ENCODE data around the gene USP25. TPM values are rescaled to one million over a fixed set of nuclear protein-coding genes. Genes with fewer than 3 reads are reported as not detected.

The USP25 gene
- total RNA-seq, 4 donors from 2014 or later: 32.3 to 44.3 (median 33.4) TPM

GRCh38 chr21:15761507-15762100 is 31.8 kb downstream of the USP25 start:
- WGBS: 83% methylated on average over 7 of the region's 7 CpGs
- Histone ChIP-seq H3K9me3 (no peaks in the 10 kb centered on the region), H3K27me3 (no peaks in the 10 kb centered on the region), H3K4me3 (no peak overlapping the region), H3K27ac (no peak overlapping the region), H3K36me3 (no peaks in the 10 kb centered on the region), H3K4me1 (no peaks in the 10 kb centered on the region)
- TF ChIP-seq POLR2AphosphoS5 (IDR thresholded peaks at IDR 0.05) (no peak), EP300 (IDR thresholded peaks at IDR 0.05) (no peak), CTCF (IDR thresholded peaks at IDR 0.05) (no peak), POLR2A (IDR thresholded peaks at IDR 0.05) (no peak)
- no peak for DNase-seq (ENCODE audit: low spot score in 2 of 2)

- TF ChIP-seq POLR2AphosphoS5 (IDR thresholded peaks at IDR 0.05) (no peak), CTCF (IDR thresholded peaks at IDR 0.05) (no peak), POLR2A (IDR thresholded peaks at IDR 0.05) (no peak)
- Histone ChIP-seq H3K36me3 (no peaks in the 10 kb centered on the region), H3K4me3 (no peak overlapping the region), H3K27ac (no peak overlapping the region), H3K4me1 (peaks cover 3% of the 10 kb centered on the region), H3K27me3 (no peaks in the 10 kb centered on the region), H3K9me3 (no peaks in the 10 kb centered on the region)
- 95% methylated on average over 1 of the region's 1 CpG for WGBS
- no peak for DNase-seq (ENCODE audit: low spot score in 2 of 2)
These were observed 33.6 kb downstream of the USP25 start for GRCh38 chr21:15763359-15763758.

DNA sequence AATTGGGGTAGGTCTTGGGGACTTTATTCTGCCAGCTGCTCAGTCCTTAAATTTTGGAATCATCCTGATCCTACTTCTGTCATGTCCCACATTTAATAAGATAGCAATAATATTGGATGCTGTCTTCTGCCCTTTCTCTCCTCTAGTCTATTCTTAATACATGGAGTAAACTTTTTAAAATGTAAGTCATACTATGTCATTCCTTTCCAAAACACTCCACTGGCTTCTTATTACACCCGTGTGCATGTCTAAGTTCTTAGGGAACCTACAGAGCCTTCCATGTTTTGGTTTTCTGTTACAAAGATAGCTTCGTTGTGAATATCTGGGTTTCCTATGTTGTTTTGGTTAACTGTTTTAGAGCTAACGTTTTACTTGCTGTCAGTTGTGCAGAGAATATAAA is 35.1 kb downstream of the USP25 start:
- DNase-seq (ENCODE audit: low spot score in 2 of 2): no peak
- TF ChIP-seq EP300 (IDR thresholded peaks at IDR 0.05) (no peak), POLR2A (IDR thresholded peaks at IDR 0.05) (no peak), CTCF (IDR thresholded peaks at IDR 0.05) (no peak), POLR2AphosphoS5 (IDR thresholded peaks at IDR 0.05) (no peak)
- no peaks in the 10 kb centered on the region for H3K36me3 ChIP-seq
- H3K27me3 ChIP-seq: no peaks in the 10 kb centered on the region
- WGBS: 69% methylated on average over 3 of the region's 3 CpGs
- H3K4me1 ChIP-seq: peaks cover 10% of the 10 kb centered on the region
- no peak overlapping the region for H3K27ac ChIP-seq
- no peaks in the 10 kb centered on the region for H3K9me3 ChIP-seq
- H3K4me3 ChIP-seq: no peak overlapping the region

DNA sequence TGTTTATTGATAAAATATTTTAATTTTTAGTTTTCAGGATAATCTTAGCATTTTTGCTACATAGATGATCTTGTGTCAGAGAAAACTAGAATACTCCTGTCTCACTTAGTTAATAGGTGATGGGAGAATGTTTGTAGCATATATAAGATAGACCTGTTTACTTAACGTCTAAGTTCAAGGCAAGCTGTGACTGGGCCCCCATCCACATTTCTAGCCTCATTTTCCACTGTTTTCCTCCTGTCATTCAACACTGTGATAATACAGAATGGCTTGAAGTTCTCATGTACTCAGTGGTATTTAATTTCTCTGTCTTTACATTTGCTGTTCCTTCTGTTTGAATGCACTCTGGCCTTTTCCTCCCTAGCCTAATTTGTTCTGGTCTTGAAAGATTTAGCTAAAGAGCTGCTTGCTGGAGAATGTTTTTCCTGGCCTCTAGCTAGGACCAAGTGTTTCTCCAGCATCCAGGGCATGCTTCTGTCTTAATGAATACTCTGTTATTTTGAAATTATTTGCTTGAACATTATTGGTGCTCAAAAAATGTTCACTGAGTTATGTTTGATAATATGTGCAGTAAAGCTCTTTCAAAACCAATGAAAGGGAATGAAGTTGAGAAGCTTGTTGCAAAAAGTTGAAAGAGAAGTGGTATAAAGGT is 37.3 kb downstream of the USP25 start:
- no peak overlapping the region for H3K27ac ChIP-seq
- no peak for DNase-seq (ENCODE audit: low spot score in 2 of 2)
- no peak overlapping the region for H3K4me3 ChIP-seq
- 81% methylated on average over 1 of the region's 1 CpG for WGBS
- no peaks in the 10 kb centered on the region for H3K27me3 ChIP-seq
- TF ChIP-seq EP300 (IDR thresholded peaks at IDR 0.05): no peak
- no peak for TF ChIP-seq POLR2AphosphoS5 (IDR thresholded peaks at IDR 0.05)
- TF ChIP-seq CTCF (IDR thresholded peaks at IDR 0.05): no peak
- no peak for TF ChIP-seq POLR2A (IDR thresholded peaks at IDR 0.05)
- H3K9me3 ChIP-seq: no peaks in the 10 kb centered on the region
- no peaks in the 10 kb centered on the region for H3K36me3 ChIP-seq
- peaks cover 10% of the 10 kb centered on the region for H3K4me1 ChIP-seq

GRCh38 chr21:15768045-15768601 is 38.3 kb downstream of the USP25 start:
- Histone ChIP-seq H3K36me3 (peaks cover 3% of the 10 kb centered on the region), H3K9me3 (no peaks in the 10 kb centered on the region), H3K4me1 (peaks cover 10% of the 10 kb centered on the region), H3K27ac (no peak overlapping the region), H3K27me3 (no peaks in the 10 kb centered on the region), H3K4me3 (no peak overlapping the region)
- 69% methylated on average over 5 of the region's 5 CpGs for WGBS
- TF ChIP-seq EP300 (IDR thresholded peaks at IDR 0.05): no peak
- TF ChIP-seq POLR2A (IDR thresholded peaks at IDR 0.05): no peak
- TF ChIP-seq CTCF (IDR thresholded peaks at IDR 0.05): no peak
- no peak for TF ChIP-seq POLR2AphosphoS5 (IDR thresholded peaks at IDR 0.05)
- DNase-seq (ENCODE audit: low spot score in 2 of 2): no peak

Data from suprapubic skin (tissue), 4 donors.